Retinal pigment epithelial cell (primary cell): ENCODE results near the gene DEDD.

Experiments
- DNase-seq: peaks from one replicate; pipeline ENCODE4 v3.0.0-alpha.2; 2010; ENCODE audit warnings: low read depth
- H3K4me3 ChIP-seq: 2 replicates; pipeline ENCODE4 v1.5.1; 2011; ENCODE audit warnings: mild to moderate bottlenecking, low read length, control low read depth, moderate library complexity
- TF ChIP-seq, protein P1 (sequence below): conservative IDR thresholded peaks from 2 replicates; pipeline ENCODE4 v1.5.1; 2011; ENCODE audit warnings: low read depth, low read length, control low read depth, inconsistent platforms

The DEDD gene

DNA sequence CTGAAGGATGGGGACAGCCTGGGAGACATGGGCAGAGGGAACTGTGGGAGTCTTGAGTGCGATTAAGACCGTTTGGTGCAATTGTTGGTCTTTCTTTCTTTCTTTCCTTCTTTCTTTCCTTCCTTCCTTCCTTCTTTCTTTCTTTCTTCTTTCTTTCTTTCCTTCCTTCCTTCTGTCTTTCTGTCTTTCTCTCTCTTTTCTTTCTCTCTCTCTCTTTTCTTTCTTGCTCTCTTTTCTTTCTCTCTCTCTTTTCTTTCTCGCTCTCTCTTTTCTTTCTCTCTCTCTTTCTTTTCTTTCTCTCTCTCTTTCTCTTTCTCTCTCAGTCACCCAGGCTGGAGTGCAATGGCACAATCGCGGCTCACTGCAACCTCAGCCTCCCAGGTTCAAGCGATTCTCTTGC is 37.2 kb downstream of the DEDD start:
- TF ChIP-seq, protein P1, sequence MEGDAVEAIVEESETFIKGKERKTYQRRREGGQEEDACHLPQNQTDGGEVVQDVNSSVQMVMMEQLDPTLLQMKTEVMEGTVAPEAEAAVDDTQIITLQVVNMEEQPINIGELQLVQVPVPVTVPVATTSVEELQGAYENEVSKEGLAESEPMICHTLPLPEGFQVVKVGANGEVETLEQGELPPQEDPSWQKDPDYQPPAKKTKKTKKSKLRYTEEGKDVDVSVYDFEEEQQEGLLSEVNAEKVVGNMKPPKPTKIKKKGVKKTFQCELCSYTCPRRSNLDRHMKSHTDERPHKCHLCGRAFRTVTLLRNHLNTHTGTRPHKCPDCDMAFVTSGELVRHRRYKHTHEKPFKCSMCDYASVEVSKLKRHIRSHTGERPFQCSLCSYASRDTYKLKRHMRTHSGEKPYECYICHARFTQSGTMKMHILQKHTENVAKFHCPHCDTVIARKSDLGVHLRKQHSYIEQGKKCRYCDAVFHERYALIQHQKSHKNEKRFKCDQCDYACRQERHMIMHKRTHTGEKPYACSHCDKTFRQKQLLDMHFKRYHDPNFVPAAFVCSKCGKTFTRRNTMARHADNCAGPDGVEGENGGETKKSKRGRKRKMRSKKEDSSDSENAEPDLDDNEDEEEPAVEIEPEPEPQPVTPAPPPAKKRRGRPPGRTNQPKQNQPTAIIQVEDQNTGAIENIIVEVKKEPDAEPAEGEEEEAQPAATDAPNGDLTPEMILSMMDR: no peak
- H3K4me3 ChIP-seq: no peak overlapping the region
- DNase-seq: no peak

GRCh38 chr1:161094481-161094880 is 38.0 kb downstream of the DEDD start:
- TF ChIP-seq, protein P1: no peak
- DNase-seq: no peak
- no peak overlapping the region for H3K4me3 ChIP-seq

DNA sequence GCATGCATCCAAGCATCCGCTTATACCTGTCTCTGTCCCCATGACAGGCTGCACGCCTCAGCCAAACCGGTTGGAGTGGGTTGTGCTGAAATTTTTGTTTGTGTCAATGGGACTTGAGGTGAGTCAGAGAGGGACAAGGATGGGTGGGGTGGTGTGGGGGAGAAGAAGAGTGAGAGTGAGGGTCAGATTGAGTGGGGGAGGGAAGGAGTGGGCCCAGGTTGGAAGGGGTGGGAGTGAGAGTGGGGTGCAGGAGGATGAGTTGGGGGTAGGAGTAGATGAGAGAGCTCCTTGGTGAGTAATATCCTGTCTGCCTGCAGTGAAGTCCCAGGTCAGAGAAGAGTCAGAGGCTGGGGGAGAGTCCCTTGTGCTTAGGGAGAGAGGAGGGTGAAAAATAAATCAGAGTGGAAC is 39.8 kb downstream of the DEDD start:
- H3K4me3 ChIP-seq: no peak overlapping the region
- no peak for DNase-seq
- TF ChIP-seq, protein P1: no peak

DNA sequence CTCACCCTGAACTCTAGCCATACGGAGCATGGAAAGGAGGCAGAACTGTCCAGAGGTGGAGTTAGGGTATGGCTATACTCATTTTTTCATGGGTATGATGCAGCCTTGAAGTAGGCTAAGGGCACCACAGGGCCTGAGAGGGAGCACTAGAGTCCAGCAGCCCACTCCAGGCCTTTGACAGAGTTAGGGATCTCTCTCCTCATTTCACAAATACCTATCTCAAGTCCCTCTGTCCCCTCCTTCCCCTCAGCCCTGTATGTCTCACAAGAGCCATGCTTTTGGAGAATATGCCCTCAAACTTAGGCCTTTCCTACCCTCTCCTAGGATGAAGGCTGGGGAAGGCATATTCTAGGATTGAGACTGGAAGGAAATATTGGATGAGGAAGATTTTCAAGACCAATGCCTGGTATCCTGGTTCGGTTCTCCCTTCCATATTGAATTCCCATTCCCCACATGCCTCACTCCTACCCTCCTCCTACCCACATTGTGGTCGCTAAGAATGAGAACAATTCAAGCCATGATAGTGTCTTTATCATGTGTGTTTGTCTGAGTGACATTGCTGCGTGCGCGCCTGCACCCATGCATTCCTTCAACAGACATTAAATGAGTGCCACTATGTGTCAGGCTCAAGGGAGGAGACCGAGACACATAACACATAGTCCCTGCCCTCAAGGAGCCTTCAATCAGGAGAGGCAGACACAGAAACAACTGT is 40.5 kb downstream of the DEDD start:
- DNase-seq: no peak
- TF ChIP-seq, protein P1: no peak
- no peak overlapping the region for H3K4me3 ChIP-seq

- no peak overlapping the region for H3K4me3 ChIP-seq
Measured at GRCh38 chr1:161091093-161091492, 41.4 kb downstream of the DEDD start.

DNA sequence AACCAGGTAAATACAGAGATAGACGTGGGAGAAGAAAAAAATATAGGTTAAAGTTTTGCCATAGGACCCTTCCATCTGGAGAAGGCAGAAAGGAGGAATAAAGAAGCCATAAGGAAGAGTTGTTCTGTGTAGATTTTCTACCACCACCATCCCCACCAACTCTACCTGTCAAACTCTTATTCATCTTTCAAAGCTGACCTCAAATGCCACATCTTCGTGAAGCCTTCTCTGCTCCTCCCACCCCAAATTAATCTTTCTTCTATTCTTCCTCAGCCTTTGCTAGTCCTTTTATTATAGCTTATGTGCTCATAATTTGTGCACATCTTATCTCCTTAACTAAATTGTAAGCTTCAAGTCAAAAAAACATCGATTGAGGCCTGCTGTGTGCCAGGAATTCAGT is 41.9 kb downstream of the DEDD start:
- DNase-seq: no peak
- no peak overlapping the region for H3K4me3 ChIP-seq
- TF ChIP-seq, protein P1: no peak

More at GRCh38 chr1:161091093-161091492, 41.4 kb downstream of the DEDD start:
- TF ChIP-seq, protein P1: no peak
- no peak for DNase-seq

- DNase-seq: no peak
Measured at GRCh38 chr1:161089938-161090337, 42.5 kb downstream of the DEDD start.

More at GRCh38 chr1:161089938-161090337, 42.5 kb downstream of the DEDD start:
- TF ChIP-seq, protein P1: no peak
- H3K4me3 ChIP-seq: no peak overlapping the region
